ENCODE results near the gene PTPN1. TPM values are rescaled to one million over a fixed set of nuclear protein-coding genes. Genes with fewer than 3 reads are reported as not detected.
"Not testable (repeated sequence)": the region's sequence is repeated elsewhere in the genome, so short reads cannot be mapped to it uniquely, and the experiment has no call there.

Gene PTPN1
- total RNA-seq, 1 donor from 2014 or later, result 43.8 TPM

- Mint-ChIP-seq H3K27me3 (ENCODE audit: low read depth) (no peaks in the 10 kb centered on the region), H3K27ac (ENCODE audit: unreplicated experiment) (no peak overlapping the region), H3K9me3 (no peaks in the 10 kb centered on the region), H3K36me3 (ENCODE audit: low read depth) (no peaks in the 10 kb centered on the region), H3K4me3 (peak overlapping the region; percentile 12), H3K4me1 (peaks cover 8% of the 10 kb centered on the region)
- DNase-seq (ENCODE audit: low read depth, low spot score), result no peak
- TF ChIP-seq, protein P1, sequence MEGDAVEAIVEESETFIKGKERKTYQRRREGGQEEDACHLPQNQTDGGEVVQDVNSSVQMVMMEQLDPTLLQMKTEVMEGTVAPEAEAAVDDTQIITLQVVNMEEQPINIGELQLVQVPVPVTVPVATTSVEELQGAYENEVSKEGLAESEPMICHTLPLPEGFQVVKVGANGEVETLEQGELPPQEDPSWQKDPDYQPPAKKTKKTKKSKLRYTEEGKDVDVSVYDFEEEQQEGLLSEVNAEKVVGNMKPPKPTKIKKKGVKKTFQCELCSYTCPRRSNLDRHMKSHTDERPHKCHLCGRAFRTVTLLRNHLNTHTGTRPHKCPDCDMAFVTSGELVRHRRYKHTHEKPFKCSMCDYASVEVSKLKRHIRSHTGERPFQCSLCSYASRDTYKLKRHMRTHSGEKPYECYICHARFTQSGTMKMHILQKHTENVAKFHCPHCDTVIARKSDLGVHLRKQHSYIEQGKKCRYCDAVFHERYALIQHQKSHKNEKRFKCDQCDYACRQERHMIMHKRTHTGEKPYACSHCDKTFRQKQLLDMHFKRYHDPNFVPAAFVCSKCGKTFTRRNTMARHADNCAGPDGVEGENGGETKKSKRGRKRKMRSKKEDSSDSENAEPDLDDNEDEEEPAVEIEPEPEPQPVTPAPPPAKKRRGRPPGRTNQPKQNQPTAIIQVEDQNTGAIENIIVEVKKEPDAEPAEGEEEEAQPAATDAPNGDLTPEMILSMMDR (conservative IDR thresholded peaks at IDR 0.05), result no peak
These were observed 85.3 kb downstream of the PTPN1 start for GRCh38 chr20:50595433-50595895.

DNA sequence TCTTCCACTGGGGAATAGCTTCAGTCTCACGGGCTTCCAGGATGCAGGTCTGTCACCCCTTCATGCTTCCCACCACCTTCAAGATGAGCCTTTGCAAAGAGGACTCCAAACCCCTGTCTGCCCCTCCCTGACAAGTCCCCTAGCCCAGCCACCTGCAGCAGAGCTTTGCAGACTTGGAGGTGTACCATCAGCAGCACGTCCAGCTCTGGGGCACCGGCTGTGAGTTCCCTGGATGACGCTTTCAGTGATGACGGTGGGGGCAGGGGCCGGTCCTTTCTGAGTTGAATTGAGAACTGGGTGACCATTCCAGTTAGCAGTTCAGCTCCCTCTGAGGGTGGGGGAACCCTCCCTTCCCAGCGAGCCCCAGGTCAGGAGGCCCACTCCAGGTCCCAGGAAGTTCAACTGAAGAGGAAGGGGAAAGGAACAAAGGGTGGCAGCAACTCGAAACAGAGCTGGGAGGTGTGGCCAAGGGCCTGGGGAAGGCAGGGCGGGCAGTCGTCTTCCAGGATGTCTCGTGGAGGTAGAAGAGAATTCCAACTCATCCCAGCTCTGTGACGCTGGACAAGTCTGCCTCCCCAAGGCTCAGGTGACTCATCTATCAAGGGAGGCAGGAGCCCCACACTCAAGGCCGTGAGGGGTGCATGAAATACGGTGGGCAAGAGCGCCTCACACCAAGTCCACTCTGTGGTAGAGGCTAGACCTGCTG, 86.0 kb downstream of the PTPN1 start:
- Mint-ChIP-seq H3K4me3 (no peak overlapping the region), H3K9me3 (no peaks in the 10 kb centered on the region), H3K27ac (ENCODE audit: unreplicated experiment) (peak overlapping the region; percentile 27), H3K27me3 (ENCODE audit: low read depth) (no peaks in the 10 kb centered on the region), H3K4me1 (peaks cover 8% of the 10 kb centered on the region), H3K36me3 (ENCODE audit: low read depth) (no peaks in the 10 kb centered on the region)
- TF ChIP-seq, protein P1 (conservative IDR thresholded peaks at IDR 0.05), result no peak
- DNase-seq (ENCODE audit: low read depth, low spot score), result no peak

- H3K36me3 Mint-ChIP-seq (ENCODE audit: low read depth), result no peaks in the 10 kb centered on the region
- TF ChIP-seq, protein P1 (conservative IDR thresholded peaks at IDR 0.05), result no peak
- H3K27ac Mint-ChIP-seq (ENCODE audit: unreplicated experiment), result peak overlapping the region; percentile 27
- H3K9me3 Mint-ChIP-seq, result no peaks in the 10 kb centered on the region
- H3K27me3 Mint-ChIP-seq (ENCODE audit: low read depth), result no peaks in the 10 kb centered on the region
- H3K4me1 Mint-ChIP-seq, result peaks cover 8% of the 10 kb centered on the region
- no peak for DNase-seq (ENCODE audit: low read depth, low spot score)
- H3K4me3 Mint-ChIP-seq, result no peak overlapping the region
These were observed 86.5 kb downstream of the PTPN1 start for GRCh38 chr20:50596694-50597021.

DNA sequence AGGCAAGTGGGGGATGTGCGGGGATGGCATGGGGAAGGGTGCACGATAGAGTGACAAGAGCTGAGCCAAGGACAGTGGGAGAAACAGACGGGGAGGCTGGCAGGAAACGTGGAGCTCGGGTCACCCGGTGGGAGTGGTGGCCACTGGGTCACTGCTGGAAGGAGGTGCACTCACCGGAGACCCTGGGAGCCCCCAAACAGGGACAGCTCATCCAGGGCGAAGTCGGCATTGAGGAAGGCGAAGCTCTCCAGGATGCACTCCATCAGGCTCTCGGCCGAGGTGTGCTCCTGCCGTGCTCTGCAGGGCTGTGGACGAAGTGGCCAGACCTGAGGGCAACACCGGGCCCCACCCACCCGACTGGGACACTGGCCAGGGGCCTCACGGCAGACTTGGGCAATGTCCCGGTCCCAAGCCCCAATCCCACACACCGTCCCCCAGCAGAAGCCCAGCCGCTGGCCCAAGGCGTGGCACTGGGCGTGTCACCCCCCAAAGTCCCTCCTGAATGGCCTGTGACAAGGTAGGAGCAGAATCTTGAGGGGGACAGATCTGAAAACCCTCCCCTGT, 87.3 kb downstream of the PTPN1 start:
- Mint-ChIP-seq H3K36me3 (ENCODE audit: low read depth) (no peaks in the 10 kb centered on the region), H3K27me3 (ENCODE audit: low read depth) (no peaks in the 10 kb centered on the region), H3K27ac (ENCODE audit: unreplicated experiment) (no peak overlapping the region), H3K9me3 (no peaks in the 10 kb centered on the region), H3K4me1 (peaks cover 8% of the 10 kb centered on the region), H3K4me3 (no peak overlapping the region)
- TF ChIP-seq, protein P1 (conservative IDR thresholded peaks at IDR 0.05), result no peak
- DNase-seq (ENCODE audit: low read depth, low spot score), result no peak

GRCh38 chr20:50598074-50598473, 87.9 kb downstream of the PTPN1 start:
- TF ChIP-seq, protein P1 (conservative IDR thresholded peaks at IDR 0.05), result no peak
- H3K27ac Mint-ChIP-seq (ENCODE audit: unreplicated experiment), result no peak overlapping the region
- no peaks in the 10 kb centered on the region for H3K27me3 Mint-ChIP-seq (ENCODE audit: low read depth)

GRCh38 chr20:50598768-50599167, 88.6 kb downstream of the PTPN1 start:
- not testable (repeated sequence) for H3K36me3 Mint-ChIP-seq (ENCODE audit: low read depth); DNase-seq (ENCODE audit: low read depth, low spot score); H3K27me3 Mint-ChIP-seq (ENCODE audit: low read depth); H3K4me1 Mint-ChIP-seq; H3K27ac Mint-ChIP-seq (ENCODE audit: unreplicated experiment); H3K4me3 Mint-ChIP-seq; H3K9me3 Mint-ChIP-seq

More at GRCh38 chr20:50598074-50598473, 87.9 kb downstream of the PTPN1 start:
- Mint-ChIP-seq H3K36me3 (ENCODE audit: low read depth) (no peaks in the 10 kb centered on the region), H3K4me3 (no peak overlapping the region), H3K4me1 (peaks cover 8% of the 10 kb centered on the region), H3K9me3 (no peaks in the 10 kb centered on the region)
- no peak for DNase-seq (ENCODE audit: low read depth, low spot score)

Data from neural crest cell (in vitro differentiated cells).